Measurements from ENCODE around the gene SASH1. TPM values are rescaled to one million over a fixed set of nuclear protein-coding genes. Genes with fewer than 3 reads are reported as not detected.
A peak's percentile ranks its signal among the peaks of the same experiment; 100 is the strongest.

SASH1 gene
- total and polyA plus RNA-seq, 2 of the 8 experiments (the other 6 are each of a cell fraction or from before 2014, with no cell fraction given): 6.0 to 20.2 TPM

GRCh38 chr6:148306286-148306685, 36.4 kb upstream of the SASH1 start:
- no peak overlapping the region for H3K9ac ChIP-seq (replicated peaks in 1 of 4; ENCODE audit: extremely low read depth in 1 of 4, low read depth in 3 of 4, low read length in 3 of 4)
- H3K23me2 ChIP-seq (ENCODE audit: low read depth, low read length): no peaks in the 10 kb centered on the region
- no peak overlapping the region for H3K4ac ChIP-seq (replicated peaks; ENCODE audit: insufficient read length, low read depth, low read length)
- POLR2A ChIA-PET (ENCODE audit: partially characterized antibody): no interaction called here
- H2BK5ac ChIP-seq (ENCODE audit: low read depth, low read length): no peak overlapping the region
- peak overlapping the region; percentile 13; the same call in 1 of the 2 replicates for H2AFZ ChIP-seq (ENCODE audit: low read length)
- no peaks in the 10 kb centered on the region for H3K79me1 ChIP-seq (ENCODE audit: low read depth, low read length)
- H4K8ac ChIP-seq (ENCODE audit: extremely low read depth, insufficient read depth, low read length): no peak overlapping the region
- TF ChIP-seq GABPA (IDR thresholded peaks at IDR 0.05; ENCODE audit: borderline replicate concordance, insufficient read depth, low read length): no peak
- no peak for DNase-seq (ENCODE audit: low read depth in 1 of 2, low spot score in 2 of 2)
- no peak overlapping the region for H3K4me3 ChIP-seq (ENCODE audit: extremely low read depth in 1 of 4, insufficient read depth in 2 of 4, low read depth in 3 of 4, low read length in 4 of 4)
- no peaks in the 10 kb centered on the region for H4K20me1 ChIP-seq (replicated peaks in 1 of 2; ENCODE audit: control insufficient read depth in 1 of 2, insufficient read depth in 2 of 2, low read length in 2 of 2)
- H2BK20ac ChIP-seq (ENCODE audit: low read length): no peak overlapping the region
- H4K91ac ChIP-seq (replicated peaks; ENCODE audit: insufficient read length, low read length): no peak overlapping the region
- WGBS, 2 experiments (ENCODE audit: extremely low coverage in 1 of 2, insufficient coverage in 1 of 2, insufficient read length in 1 of 2, insufficient replicate concordance in 2 of 2, low coverage in 1 of 2, low lambda C conversion rate in 2 of 2, missing lambda C conversion rate in 1 of 2): 87% methylated on average over 2 of the region's 2 CpGs; no CpG with 5 or more reads in 1 of the 2 experiments
- no peak overlapping the region for H2AK5ac ChIP-seq (ENCODE audit: low read depth, low read length)
- peaks cover 0 to 2% (median 0%) of the 10 kb centered on the region in 4 experiments; a peak in 1 of 7 replicates for H3K4me1 ChIP-seq (replicated peaks in 1 of 4; ENCODE audit: control insufficient read depth in 3 of 4, insufficient read depth in 4 of 4, low read length in 3 of 4)
- no peak overlapping the region for H2BK12ac ChIP-seq (ENCODE audit: low read depth, low read length)
- no peak overlapping the region for H3K27ac ChIP-seq (ENCODE audit: low read depth, low read length)
- no peak for FAIRE-seq
- CTCF ChIA-PET (ENCODE audit: partially characterized antibody): interaction anchor here (0.9 kb wide), 1 partner anchor 44 kb away, joined by 3 read pairs; no protein-coding TSS in a partner anchor
- no peak overlapping the region for H3K14ac ChIP-seq (ENCODE audit: insufficient read length)
- no peak overlapping the region for H3K23ac ChIP-seq (ENCODE audit: insufficient read length)
- H3K9me3 ChIP-seq (ENCODE audit: insufficient read depth in 2 of 2, low read depth in 1 of 2, low read length in 1 of 2): no peaks in the 10 kb centered on the region
- no peaks in the 10 kb centered on the region for H3K36me3 ChIP-seq (ENCODE audit: control insufficient read depth in 2 of 4, insufficient read depth in 4 of 4, low read length in 3 of 4)
- H2BK15ac ChIP-seq (ENCODE audit: low read length): peak overlapping the region; percentile 40; the same call in 1 of the 2 replicates
- no peaks in the 10 kb centered on the region for H3K27me3 ChIP-seq (replicated peaks in 1 of 4; ENCODE audit: control insufficient read depth in 3 of 4, extremely low read depth in 1 of 4, insufficient read depth in 3 of 4, low read length in 3 of 4)
- H3K18ac ChIP-seq (ENCODE audit: extremely low read depth, low read length): peak overlapping the region; percentile 85; the same call in 1 of the 2 replicates
- no peak overlapping the region for H3K56ac ChIP-seq (replicated peaks; ENCODE audit: insufficient read length, low read depth, low read length)
- no peaks in the 10 kb centered on the region for H3K79me2 ChIP-seq (ENCODE audit: control insufficient read depth in 1 of 2, insufficient read depth in 2 of 2, low read length in 2 of 2)
- no peak overlapping the region for H2BK120ac ChIP-seq (replicated peaks; ENCODE audit: low read depth, low read length)
- H3K4me2 ChIP-seq (ENCODE audit: insufficient read depth in 1 of 2, low read depth in 2 of 2, low read length in 2 of 2): no peak overlapping the region
- H4K5ac ChIP-seq (ENCODE audit: insufficient read length, low read depth, low read length): no peak overlapping the region

Measured in H1 (cell line).